H1 (cell line): ENCODE data around the gene MBTPS1. TPM values are rescaled to one million over a fixed set of nuclear protein-coding genes. Genes with fewer than 3 reads are reported as not detected.

ENCODE experiments used
- CTCF ChIA-PET: fragments of 300-600 bp; sonication (Branson Sonifier 250); formaldehyde crosslinking; loops from one replicate; lab custom pipeline; 2021; ENCODE audit not compliant: partially characterized antibody; lab: Charles Lee
- POLR2A ChIA-PET: fragments of 300-600 bp; sonication (Branson Sonifier 250); formaldehyde crosslinking; loops from one replicate; lab custom pipeline; 2021; ENCODE audit warnings: inconsistent platforms; ENCODE audit not compliant: partially characterized antibody; lab: Charles Lee
- DNase-seq, 2 experiments: peaks; one replicate each; pipeline versions ENCODE4 v3.0.0 to v3.0.0-alpha.2; 2010 to 2022; ENCODE audit warnings: low spot score in 2 of 2, low read depth in 1 of 2, mixed read lengths in 1 of 2
- FAIRE-seq: peaks from 2 replicates; lab custom pipeline; 2011; peaks lifted over from hg19 to GRCh38; lab: Jason Lieb, UNC
- H2AFZ ChIP-seq: 2 replicates; pipeline ENCODE4 v1.8.1; 2012; ENCODE audit warnings: low read length, inconsistent platforms
- H2AK5ac ChIP-seq: 2 replicates; pipeline ENCODE4 v1.6.1; 2013; ENCODE audit warnings: low read depth, low read length
- H2BK120ac ChIP-seq: replicated peaks from 2 replicates; pipeline ENCODE3; 2013; ENCODE audit warnings: low read depth, low read length, inconsistent platforms
- H2BK12ac ChIP-seq: 2 replicates; pipeline ENCODE4 v1.6.1; 2013; ENCODE audit warnings: low read depth, low read length
- H2BK15ac ChIP-seq: 2 replicates; pipeline ENCODE4 v1.6.1; 2013; ENCODE audit warnings: low read length
- H2BK20ac ChIP-seq: 2 replicates; pipeline ENCODE4 v1.6.1; 2013; ENCODE audit warnings: low read length
- H2BK5ac ChIP-seq: 2 replicates; pipeline ENCODE4 v1.6.1; 2013; ENCODE audit warnings: low read depth, low read length
- H3K14ac ChIP-seq: 2 replicates; pipeline ENCODE4 v1.6.1; 2013; ENCODE audit warnings: inconsistent platforms; ENCODE audit not compliant: insufficient read length
- H3K18ac ChIP-seq: 2 replicates; pipeline ENCODE4 v1.6.1; 2013; ENCODE audit warnings: low read length; ENCODE audit errors: extremely low read depth
- H3K23ac ChIP-seq: 2 replicates; pipeline ENCODE4 v1.6.1; 2013; ENCODE audit warnings: inconsistent platforms; ENCODE audit not compliant: insufficient read length
- H3K23me2 ChIP-seq: 2 replicates; pipeline ENCODE4 v1.6.1; 2013; ENCODE audit warnings: low read depth, low read length
- H3K27ac ChIP-seq: 2 replicates; pipeline ENCODE4 v1.6.1; 2011; ENCODE audit warnings: low read depth, low read length, inconsistent platforms
- H3K27me3 ChIP-seq, 4 experiments: replicated peaks in 1 of 4; 1 replicate in 1 of 4; 2 replicates in 3 of 4; pipeline versions ENCODE4 v1.6.1 to v1.8.1; 2011 to 2013; ENCODE audit warnings: low read length in 3 of 4, mild to moderate bottlenecking in 3 of 4, inconsistent platforms in 2 of 4, mixed read lengths in 2 of 4, moderate library complexity in 1 of 4; ENCODE audit not compliant: control insufficient read depth in 3 of 4, insufficient read depth in 3 of 4; ENCODE audit errors: extremely low read depth in 1 of 4
- H3K36me3 ChIP-seq, 4 experiments: 2 replicates each; pipeline versions ENCODE4 v1.6.1 to v1.8.1; 2011 to 2013; ENCODE audit warnings: mild to moderate bottlenecking in 4 of 4, low read length in 3 of 4, moderate library complexity in 2 of 4, control low read depth in 1 of 4, inconsistent platforms in 1 of 4; ENCODE audit not compliant: insufficient read depth in 4 of 4, control insufficient read depth in 2 of 4
- H3K4ac ChIP-seq: replicated peaks from 2 replicates; pipeline ENCODE3; 2013; ENCODE audit warnings: low read length, low read depth, mixed read lengths, inconsistent platforms; ENCODE audit not compliant: insufficient read length
- H3K4me1 ChIP-seq, 4 experiments: replicated peaks in 1 of 4; 1 replicate in 1 of 4; 2 replicates in 3 of 4; pipeline versions ENCODE4 v1.6.1 to v1.8.1; 2011 to 2013; ENCODE audit warnings: low read length in 3 of 4, inconsistent platforms in 2 of 4, mixed read lengths in 1 of 4; ENCODE audit not compliant: insufficient read depth in 4 of 4, control insufficient read depth in 3 of 4
- H3K4me2 ChIP-seq, 2 experiments: 2 replicates each; pipeline versions ENCODE4 v1.6.1 to v1.8.1; 2011 to 2013; ENCODE audit warnings: low read depth in 2 of 2, low read length in 2 of 2, control low read depth in 1 of 2, inconsistent platforms in 1 of 2, mild to moderate bottlenecking in 1 of 2; ENCODE audit not compliant: insufficient read depth in 1 of 2
- H3K4me3 ChIP-seq, 4 experiments: fragments of 200-600, 300-600 bp in 1 of 4; sonication (generic), shearing (Covaris generic), sonication (Bioruptor Twin) in 1 of 4; 2 replicates each; pipeline versions ENCODE4 v1.5.1 to v1.8.1; 2011 to 2016; ENCODE audit warnings: low read length in 4 of 4, low read depth in 3 of 4, control low read depth in 2 of 4, inconsistent platforms in 2 of 4, mild to moderate bottlenecking in 2 of 4, mixed read lengths in 1 of 4, moderate library complexity in 1 of 4; ENCODE audit not compliant: insufficient read depth in 2 of 4; ENCODE audit errors: extremely low read depth in 1 of 4
- H3K56ac ChIP-seq: replicated peaks from 2 replicates; pipeline ENCODE3; 2013; ENCODE audit warnings: low read depth, mild to moderate bottlenecking, mixed read lengths, low read length, inconsistent platforms; ENCODE audit not compliant: insufficient read length
- H3K79me1 ChIP-seq: 2 replicates; pipeline ENCODE4 v1.6.1; 2013; ENCODE audit warnings: low read depth, low read length, control low read depth
- H3K79me2 ChIP-seq, 2 experiments: 2 replicates each; pipeline versions ENCODE4 v1.6.1 to v1.8.1; 2012 to 2013; ENCODE audit warnings: low read length in 2 of 2, mild to moderate bottlenecking in 2 of 2, inconsistent platforms in 1 of 2; ENCODE audit not compliant: insufficient read depth in 2 of 2, control insufficient read depth in 1 of 2
- H3K9ac ChIP-seq, 4 experiments: replicated peaks in 1 of 4; 1 replicate in 1 of 4; 2 replicates in 3 of 4; pipeline versions ENCODE4 v1.6.1 to v1.8.1; 2011 to 2013; ENCODE audit warnings: low read depth in 3 of 4, low read length in 3 of 4, control low read depth in 2 of 4, mild to moderate bottlenecking in 2 of 4, moderate library complexity in 2 of 4, inconsistent platforms in 1 of 4; ENCODE audit errors: extremely low read depth in 1 of 4
- H3K9me3 ChIP-seq, 2 experiments: 2 replicates each; pipeline versions ENCODE4 v1.6.1 to v1.8.1; 2012 to 2013; ENCODE audit warnings: mild to moderate bottlenecking in 2 of 2, moderate library complexity in 2 of 2, control low read depth in 1 of 2, inconsistent platforms in 1 of 2, low read depth in 1 of 2, low read length in 1 of 2, mixed read lengths in 1 of 2; ENCODE audit not compliant: insufficient read depth in 2 of 2
- H4K20me1 ChIP-seq, 2 experiments: replicated peaks in 1 of 2; 2 replicates each; pipeline versions ENCODE3 to v1.8.1; 2011 to 2013; ENCODE audit warnings: inconsistent platforms in 2 of 2, low read length in 2 of 2, mild to moderate bottlenecking in 1 of 2; ENCODE audit not compliant: insufficient read depth in 2 of 2, control insufficient read depth in 1 of 2
- H4K5ac ChIP-seq: 2 replicates; pipeline ENCODE4 v1.6.1; 2013; ENCODE audit warnings: low read length, low read depth, mixed read lengths, inconsistent platforms; ENCODE audit not compliant: insufficient read length
- H4K8ac ChIP-seq: 2 replicates; pipeline ENCODE4 v1.8.0; 2013; ENCODE audit warnings: mild to moderate bottlenecking, moderate library complexity, low read length, inconsistent platforms; ENCODE audit not compliant: insufficient read depth; ENCODE audit errors: extremely low read depth
- H4K91ac ChIP-seq: replicated peaks from 2 replicates; pipeline ENCODE3; 2013; ENCODE audit warnings: low read length, mixed read lengths, inconsistent platforms; ENCODE audit not compliant: insufficient read length
- ASH2L ChIP-seq: fragments of 200-600, 300-600 bp; sonication (generic); IDR thresholded peaks from one replicate; pipeline ENCODE4 v1.7.1; 2017; ENCODE audit warnings: low read length
- CREB1 ChIP-seq: IDR thresholded peaks from 2 replicates; pipeline ENCODE4 v1.6.1; 2012; ENCODE audit warnings: inconsistent platforms
- CTBP2 ChIP-seq: IDR thresholded peaks from 2 replicates; pipeline ENCODE4 v1.7.0; 2011; ENCODE audit warnings: borderline replicate concordance, mild to moderate bottlenecking, moderate library complexity, mixed read lengths, low read length; ENCODE audit not compliant: insufficient read depth, insufficient read length
- EZH2 ChIP-seq: fragments of 200-600 bp; sonication (generic); IDR thresholded peaks from 2 replicates; pipeline ENCODE4 v1.7.1; 2012; ENCODE audit warnings: low read depth, mild to moderate bottlenecking, moderate library complexity, low read length, inconsistent platforms; ENCODE audit not compliant: severe bottlenecking
- FOSL1 ChIP-seq: IDR thresholded peaks from 2 replicates; pipeline ENCODE4 v1.6.1; 2011; ENCODE audit warnings: mild to moderate bottlenecking, low read depth, low read length, moderate library complexity; ENCODE audit not compliant: insufficient read depth
- KDM1A ChIP-seq: fragments of 200-600, 300-600 bp; sonication (generic); IDR thresholded peaks from 2 replicates; pipeline ENCODE4 v1.7.1; 2016; ENCODE audit warnings: mild to moderate bottlenecking, low read length, borderline replicate concordance
- MAFK ChIP-seq: IDR thresholded peaks from 2 replicates; pipeline ENCODE4 v1.6.1; 2012; ENCODE audit warnings: low read depth, mild to moderate bottlenecking, improper control_type of control experiment, low read length
- POU5F1 ChIP-seq: IDR thresholded peaks from 2 replicates; pipeline ENCODE4 v1.6.1; 2011; ENCODE audit warnings: low read depth, mild to moderate bottlenecking, low read length, moderate library complexity
- SP1 ChIP-seq: IDR thresholded peaks from 2 replicates; pipeline ENCODE4 v1.6.1; 2011; ENCODE audit warnings: low read depth, low read length
- SP4 ChIP-seq: IDR thresholded peaks from 2 replicates; pipeline ENCODE4 v1.6.1; 2012; ENCODE audit warnings: low read length, inconsistent platforms
- TAF7 ChIP-seq: optimal IDR thresholded peaks from 2 replicates; pipeline ENCODE3; 2011; ENCODE audit warnings: low read depth, mild to moderate bottlenecking, inconsistent platforms, low read length, moderate library complexity, borderline replicate concordance
- TEAD4 ChIP-seq: IDR thresholded peaks from 2 replicates; pipeline ENCODE4 v1.6.1; 2012; ENCODE audit warnings: low read depth, low read length, inconsistent platforms, mixed read lengths
- whole genome bisulfite sequencing, 2 experiments: shearing (Covaris generic) in 1 of 2; methylation state at CpG; one replicate each; pipeline versions ENCODE4 v1.1.6 to v1.1.7; 2013 to 2015; ENCODE audit warnings: low lambda C conversion rate in 2 of 2, mixed read lengths in 2 of 2, inconsistent platforms in 1 of 2, low coverage in 1 of 2, missing lambda C conversion rate in 1 of 2; ENCODE audit not compliant: insufficient replicate concordance in 2 of 2, insufficient coverage in 1 of 2, insufficient read length in 1 of 2; ENCODE audit errors: extremely low coverage in 1 of 2, missing lambda C conversion rate in 1 of 2; 5-methylcytosine and 5-hydroxymethylcytosine counted together
- polyA plus RNA-seq, 7 experiments: library from polyadenylated mRNA; depleted of rRNA in 3 of 7; stranded (reverse) in 5 of 7; unstranded in 2 of 7; fragments of >200 nt in 5 of 7; fragments of 200-250 nt in 2 of 7; gene quantifications; 1 replicate in 5 of 7; 2 replicates in 1 of 7; 4 replicates in 1 of 7; pipeline versions ENCODE4 v1.2.1 to v1.2.3, GENCODE V29; 2011 to 2013; ENCODE audit warnings: missing spikeins in 2 of 7, mixed read lengths in 2 of 7
- total RNA-seq: library from RNA; stranded (reverse); fragmentation: NEBNext Ultra II Directional; extraction: Animal tissue kit (Norgen Biotek cat#: 25700); gene quantifications from 2 replicates; pipeline ENCODE4 v1.2.1, GENCODE V29; 2021
- TF ChIP-seq, protein P1 (sequence below): IDR thresholded peaks from 2 replicates; pipeline ENCODE4 v1.6.1; 2012; ENCODE audit warnings: low read length, inconsistent platforms

Gene MBTPS1
- total and polyA plus RNA-seq, 2 of the 8 experiments (the other 6 are each of a cell fraction or from before 2014, with no cell fraction given): 30.6 to 53.3 TPM

DNA sequence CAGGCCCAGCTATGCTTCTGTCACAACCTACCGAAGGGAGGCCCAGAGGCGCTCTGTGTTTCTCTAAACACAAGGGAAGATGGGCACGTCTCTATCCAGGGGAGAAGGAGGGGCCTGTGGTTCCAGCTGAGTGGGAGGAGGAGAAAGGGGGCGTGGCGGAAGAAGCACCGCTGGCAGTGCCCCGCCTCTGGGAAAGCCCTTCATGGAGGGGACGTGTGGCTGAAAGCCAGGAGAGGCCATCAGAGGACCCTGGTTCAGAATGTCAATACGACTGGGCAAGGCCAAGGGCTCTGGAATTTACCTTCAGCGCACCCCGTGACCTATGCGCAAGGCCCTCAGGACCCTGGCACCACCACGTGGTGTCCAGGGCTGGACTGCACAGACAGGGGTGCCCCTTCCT, 61.8 kb downstream of the MBTPS1 start:
- no peak overlapping the region for H3K23ac ChIP-seq
- CTCF ChIA-PET: interaction anchor here (0.8 to 21.4 kb wide), 10 partner anchors 8 to 128 kb away, joined by 3 to 366 read pairs (median 4); partner anchors contain the start of genes OSGIN1 and SLC38A8
- TF ChIP-seq SP1 (no peak), FOSL1 (no peak), EZH2 (no peak), CREB1 (no peak), MAFK (no peak), SP4 (no peak), TEAD4 (no peak), KDM1A (no peak), POU5F1 (no peak), CTBP2 (no peak), TAF7 (no peak), ASH2L (no peak)
- TF ChIP-seq, protein P1, sequence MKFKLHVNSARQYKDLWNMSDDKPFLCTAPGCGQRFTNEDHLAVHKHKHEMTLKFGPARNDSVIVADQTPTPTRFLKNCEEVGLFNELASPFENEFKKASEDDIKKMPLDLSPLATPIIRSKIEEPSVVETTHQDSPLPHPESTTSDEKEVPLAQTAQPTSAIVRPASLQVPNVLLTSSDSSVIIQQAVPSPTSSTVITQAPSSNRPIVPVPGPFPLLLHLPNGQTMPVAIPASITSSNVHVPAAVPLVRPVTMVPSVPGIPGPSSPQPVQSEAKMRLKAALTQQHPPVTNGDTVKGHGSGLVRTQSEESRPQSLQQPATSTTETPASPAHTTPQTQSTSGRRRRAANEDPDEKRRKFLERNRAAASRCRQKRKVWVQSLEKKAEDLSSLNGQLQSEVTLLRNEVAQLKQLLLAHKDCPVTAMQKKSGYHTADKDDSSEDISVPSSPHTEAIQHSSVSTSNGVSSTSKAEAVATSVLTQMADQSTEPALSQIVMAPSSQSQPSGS: no peak

More for the DNA sequence above, 61.8 kb downstream of the MBTPS1 start:
- Histone ChIP-seq H3K4me1 (no peaks in the 10 kb centered on the region), H3K9me3 (no peaks in the 10 kb centered on the region), H3K4ac (no peak overlapping the region), H2BK15ac (no peak overlapping the region), H3K14ac (no peak overlapping the region), H2AK5ac (no peak overlapping the region), H3K27me3 (no peaks in the 10 kb centered on the region), H2AFZ (no peak overlapping the region), H2BK12ac (no peak overlapping the region), H4K8ac (no peak overlapping the region; the same call in 1 of the 2 replicates), H2BK20ac (no peak overlapping the region), H4K20me1 (peaks cover 1 to 8% of the 10 kb centered on the region in 2 experiments), H3K4me3 (no peak overlapping the region), H3K23me2 (no peaks in the 10 kb centered on the region), H3K27ac (no peak overlapping the region), H2BK5ac (no peak overlapping the region), H3K56ac (no peak overlapping the region), H3K36me3 (peaks cover 0 to 32% (median 17%) of the 10 kb centered on the region in 4 experiments; a peak in 6 of 8 replicates), H4K91ac (no peak overlapping the region), H3K9ac (no peak overlapping the region), H3K79me2 (no peaks in the 10 kb centered on the region), H2BK120ac (no peak overlapping the region), H3K79me1 (peaks cover 2% of the 10 kb centered on the region; the same call in 1 of the 2 replicates), H3K18ac (no peak overlapping the region), H4K5ac (no peak overlapping the region), H3K4me2 (no peak overlapping the region)
- WGBS, 2 experiments: 88% methylated on average over 11 of the region's 13 CpGs; no CpG with 5 or more reads in 1 of the 2 experiments
- no peak for FAIRE-seq
- DNase-seq: no peak
- POLR2A ChIA-PET: interaction anchor here (0.8 kb wide), 1 partner anchor 11 kb away, joined by 3 read pairs; no protein-coding TSS in a partner anchor
